Measurements from ENCODE around the gene HNF4A. TPM values are rescaled to one million over a fixed set of nuclear protein-coding genes. Genes with fewer than 3 reads are reported as not detected.
A peak's percentile ranks its signal among the peaks of the same experiment; 100 is the strongest.

Gene HNF4A
- total and polyA plus RNA-seq, 2 of the 13 experiments (the other 11 are each of a cell fraction or from before 2014, with no cell fraction given) = 80.9 to 169 TPM

GRCh38 chr20:44429017-44429339, 73.5 kb downstream of the HNF4A start (continued):
- TF ChIP-seq FOXP4 (CRISPR knock-in tag; IDR thresholded peaks at IDR 0.05) = no peak
- no peak for TF ChIP-seq SYNCRIP (IDR thresholded peaks at IDR 0.05; ENCODE audit: insufficient read depth, low read depth, low read length)
- no peak for TF ChIP-seq XRCC5 (optimal IDR thresholded peaks at IDR 0.05; ENCODE audit: low read length)
- no peak for TF ChIP-seq ZNF124 (CRISPR knock-in tag; IDR thresholded peaks at IDR 0.05)
- no peak for TF ChIP-seq ZFP36L1 (CRISPR knock-in tag; IDR thresholded peaks at IDR 0.05)
- TF ChIP-seq TBP (CRISPR knock-in tag; IDR thresholded peaks at IDR 0.05) = no peak
- no peak for TF ChIP-seq EZH2 (conservative IDR thresholded peaks at IDR 0.05; ENCODE audit: low read depth, low read length)
- no peak for TF ChIP-seq ZSCAN12 (CRISPR knock-in tag; IDR thresholded peaks at IDR 0.05)
- TF ChIP-seq RAD21 (CRISPR knock-in tag; IDR thresholded peaks at IDR 0.05) = no peak
- TF ChIP-seq SP1 (IDR thresholded peaks at IDR 0.05) = no peak
- TF ChIP-seq SP1 (CRISPR knock-in tag; IDR thresholded peaks at IDR 0.05) = no peak
- TF ChIP-seq JDP2 (CRISPR knock-in tag; IDR thresholded peaks at IDR 0.05; ENCODE audit: borderline replicate concordance) = no peak
- peak; percentile 97 for TF ChIP-seq MBD4 (IDR thresholded peaks at IDR 0.05; ENCODE audit: borderline replicate concordance, low read length)
- no peak for TF ChIP-seq SMAD1 (CRISPR knock-in tag; IDR thresholded peaks at IDR 0.05; ENCODE audit: borderline replicate concordance, low read depth)
- TF ChIP-seq ZNF12 (CRISPR knock-in tag; IDR thresholded peaks at IDR 0.05) = no peak
- 0 out of 2 replicates have a peak, but pooled peaks have one; percentile 25 for TF ChIP-seq ZNF235 (CRISPR knock-in tag; IDR thresholded peaks at IDR 0.05; ENCODE audit: borderline replicate concordance)
- no peak for TF ChIP-seq ZNF501 (CRISPR knock-in tag; IDR thresholded peaks at IDR 0.05)
- TF ChIP-seq ZBTB49 (CRISPR knock-in tag; IDR thresholded peaks at IDR 0.05; ENCODE audit: borderline replicate concordance) = no peak
- no peak for TF ChIP-seq ZNF207 (IDR thresholded peaks at IDR 0.05; ENCODE audit: borderline replicate concordance)
- TF ChIP-seq POGK (CRISPR knock-in tag; conservative IDR thresholded peaks at IDR 0.05) = no peak
- peak; percentile 6; the same call in 1 of the 2 replicates for TF ChIP-seq CHD4 (IDR thresholded peaks at IDR 0.05; ENCODE audit: borderline replicate concordance, low read length)
- no peak for TF ChIP-seq YEATS2 (CRISPR knock-in tag; IDR thresholded peaks at IDR 0.05; ENCODE audit: borderline replicate concordance)
- no peak for TF ChIP-seq POLR2A (IDR thresholded peaks at IDR 0.05; ENCODE audit: insufficient read depth in 1 of 2, low read depth in 2 of 2, low read length in 2 of 2)
- no peak for TF ChIP-seq NFIB (CRISPR knock-in tag; IDR thresholded peaks at IDR 0.05; ENCODE audit: borderline replicate concordance)
- TF ChIP-seq ZNF678 (CRISPR knock-in tag; IDR thresholded peaks at IDR 0.05) = no peak
- 0 out of 2 replicates have a peak, but pooled peaks have one; percentile 26 for TF ChIP-seq ZBTB2 (CRISPR knock-in tag; IDR thresholded peaks at IDR 0.05; ENCODE audit: low read depth)
- TF ChIP-seq DNMT3B (CRISPR knock-in tag; conservative IDR thresholded peaks at IDR 0.05) = no peak
